Thymus (tissue), 11 donors: Measurements from ENCODE around the gene LTF. TPM values are rescaled to one million over a fixed set of nuclear protein-coding genes. Genes with fewer than 3 reads are reported as not detected.

Experiments
- DNase-seq, 9 donors: peaks; one replicate each; pipeline ENCODE4 v3.0.0-alpha.2; 2013; ENCODE audit warnings: low spot score in 9 of 9, low read depth in 6 of 9, missing footprints in 1 of 9
- H3K27ac ChIP-seq, 2 donors: one replicate each; pipeline ENCODE4 v1.5.1; 2013; ENCODE audit warnings: control low read depth in 1 of 2, low read depth in 1 of 2, low read length in 1 of 2, mild to moderate bottlenecking in 1 of 2, moderate library complexity in 1 of 2
- H3K27me3 ChIP-seq, 2 donors: one replicate each; pipeline ENCODE4 v1.5.1; 2013; ENCODE audit warnings: low read length in 1 of 2; ENCODE audit not compliant: control insufficient read depth in 2 of 2, insufficient read depth in 1 of 2
- H3K36me3 ChIP-seq, 2 donors: one replicate each; pipeline ENCODE4 v1.5.1; 2013; ENCODE audit warnings: low read length in 1 of 2, mild to moderate bottlenecking in 1 of 2, moderate library complexity in 1 of 2; ENCODE audit not compliant: control insufficient read depth in 2 of 2, insufficient read depth in 2 of 2
- H3K4me1 ChIP-seq, 2 donors: one replicate each; pipeline ENCODE4 v1.5.1; 2013; ENCODE audit warnings: low read length in 2 of 2; ENCODE audit not compliant: control insufficient read depth in 2 of 2, insufficient read depth in 2 of 2
- H3K4me3 ChIP-seq, 2 donors: one replicate each; pipeline ENCODE4 v1.5.1; 2013; ENCODE audit warnings: low read length in 2 of 2, control low read depth in 1 of 2, mild to moderate bottlenecking in 1 of 2
- H3K9me3 ChIP-seq, 2 donors: one replicate each; pipeline ENCODE4 v1.5.1; 2013; ENCODE audit warnings: low read length in 1 of 2, mild to moderate bottlenecking in 1 of 2; ENCODE audit not compliant: control insufficient read depth in 2 of 2, insufficient read depth in 1 of 2
- WGBS: extraction: QIAGEN DNeasy Blood & Tissue Kit; methylation state at CpG from one replicate; pipeline ENCODE4 v1.1.7; 2013; 5-methylcytosine and 5-hydroxymethylcytosine counted together
- polyA plus RNA-seq: library from polyadenylated mRNA; stranded (reverse); fragments of 200-250 nt; gene quantifications from one replicate; pipeline ENCODE4 v1.2.3, GENCODE V29; 2013
- total RNA-seq: library from RNA; stranded (reverse); fragments of 120-200 nt; gene quantifications from one replicate; pipeline ENCODE4 v1.2.4, GENCODE V29; 2013
- donor health status: healthy.

The LTF gene
- total and polyA plus RNA-seq, 2 donors, result 44.2 to 64.3 TPM

GRCh38 chr3:46465196-46465520 is 453 bp upstream of the LTF start:
- Histone ChIP-seq H3K36me3 (no peaks in the 10 kb centered on the region), H3K27ac (no peak overlapping the region), H3K9me3 (no peaks in the 10 kb centered on the region), H3K27me3 (peaks cover 18 to 48% of the 10 kb centered on the region in 2 donors), H3K4me1 (peaks cover 0 to 7% of the 10 kb centered on the region in 2 donors), H3K4me3 (no peak overlapping the region)
- WGBS, result 77% methylated on average over 2 of the region's 2 CpGs
- DNase-seq, result no peak

GRCh38 chr3:46463868-46464241 is 850 bp downstream of the LTF start:
- no peak for DNase-seq
- H3K4me1 ChIP-seq, result peaks cover 0 to 7% of the 10 kb centered on the region in 2 donors
- H3K27ac ChIP-seq, result no peak overlapping the region
- H3K27me3 ChIP-seq, result peaks cover 18 to 48% of the 10 kb centered on the region in 2 donors
- H3K4me3 ChIP-seq, result no peak overlapping the region
- no peaks in the 10 kb centered on the region for H3K9me3 ChIP-seq
- H3K36me3 ChIP-seq, result no peaks in the 10 kb centered on the region
- 87% methylated on average over 8 of the region's 8 CpGs for WGBS

GRCh38 chr3:46463120-46463867 is 1.4 kb downstream of the LTF start:
- Histone ChIP-seq H3K4me3 (no peak overlapping the region), H3K4me1 (peaks cover 0 to 7% of the 10 kb centered on the region in 2 donors), H3K27me3 (peaks cover 18 to 48% of the 10 kb centered on the region in 2 donors), H3K9me3 (no peaks in the 10 kb centered on the region), H3K36me3 (no peaks in the 10 kb centered on the region), H3K27ac (no peak overlapping the region)
- WGBS, result 89% methylated on average over 6 of the region's 6 CpGs
- no peak for DNase-seq

GRCh38 chr3:46462511-46462910 is 2.2 kb downstream of the LTF start:
- no peaks in the 10 kb centered on the region for H3K9me3 ChIP-seq
- H3K4me3 ChIP-seq, result no peak overlapping the region
- DNase-seq, result no peak
- no peak overlapping the region for H3K27ac ChIP-seq
- H3K4me1 ChIP-seq, result peaks cover 0 to 7% of the 10 kb centered on the region in 2 donors
- WGBS, result 90% methylated on average over 3 of the region's 3 CpGs
- H3K36me3 ChIP-seq, result no peaks in the 10 kb centered on the region
- H3K27me3 ChIP-seq, result peaks cover 18 to 48% of the 10 kb centered on the region in 2 donors

GRCh38 chr3:46462111-46462510 is 2.6 kb downstream of the LTF start:
- no peak for DNase-seq
- Histone ChIP-seq H3K4me3 (no peak overlapping the region), H3K27me3 (peaks cover 18 to 48% of the 10 kb centered on the region in 2 donors), H3K36me3 (no peaks in the 10 kb centered on the region), H3K9me3 (no peaks in the 10 kb centered on the region), H3K4me1 (peaks cover 0 to 7% of the 10 kb centered on the region in 2 donors), H3K27ac (no peak overlapping the region)
- 73% methylated on average over 3 of the region's 3 CpGs for WGBS

- peaks cover 0 to 6% of the 10 kb centered on the region in 2 donors for H3K4me1 ChIP-seq
- H3K27ac ChIP-seq, result no peak overlapping the region
- WGBS, result 85% methylated on average over 3 of the region's 3 CpGs
- H3K27me3 ChIP-seq, result peaks cover 17 to 31% of the 10 kb centered on the region in 2 donors
- H3K4me3 ChIP-seq, result no peak overlapping the region
- DNase-seq, result no peak
- H3K9me3 ChIP-seq, result no peaks in the 10 kb centered on the region
- H3K36me3 ChIP-seq, result no peaks in the 10 kb centered on the region
These were observed 4.7 kb downstream of the LTF start for GRCh38 chr3:46460051-46460450.

- Histone ChIP-seq H3K27ac (no peak overlapping the region), H3K27me3 (no peaks in the 10 kb centered on the region), H3K36me3 (no peaks in the 10 kb centered on the region), H3K4me1 (peaks cover 0 to 3% of the 10 kb centered on the region in 2 donors), H3K4me3 (no peak overlapping the region), H3K9me3 (no peaks in the 10 kb centered on the region)
- 97% methylated on average over 14 of the region's 14 CpGs for WGBS
- no peak for DNase-seq
These were observed 8.6 kb downstream of the LTF start for GRCh38 chr3:46456118-46456517.

GRCh38 chr3:46455231-46456115 is 9.2 kb downstream of the LTF start:
- Histone ChIP-seq H3K4me3 (no peak overlapping the region), H3K27me3 (no peaks in the 10 kb centered on the region), H3K27ac (no peak overlapping the region), H3K9me3 (no peaks in the 10 kb centered on the region), H3K4me1 (peaks cover 0 to 3% of the 10 kb centered on the region in 2 donors), H3K36me3 (no peaks in the 10 kb centered on the region)
- WGBS, result 93% methylated on average over 21 of the region's 21 CpGs
- DNase-seq, result no peak

- Histone ChIP-seq H3K4me3 (no peak overlapping the region), H3K36me3 (no peaks in the 10 kb centered on the region), H3K4me1 (peaks cover 0 to 3% of the 10 kb centered on the region in 2 donors), H3K27ac (no peak overlapping the region), H3K27me3 (no peaks in the 10 kb centered on the region), H3K9me3 (no peaks in the 10 kb centered on the region)
- DNase-seq, result no peak
- 86% methylated on average over 7 of the region's 7 CpGs for WGBS
These were observed 10.1 kb downstream of the LTF start for GRCh38 chr3:46454606-46455005.
